Activated B cell treated with CpG ODN at 0.5 μM for 24 hours (primary cell): ENCODE data around the gene SH2D6. TPM values are rescaled to one million over a fixed set of nuclear protein-coding genes. Genes with fewer than 3 reads are reported as not detected.
A peak's percentile ranks its signal among the peaks of the same experiment; 100 is the strongest.

Experiments used
- ATAC-seq: fragments of 200-7000 bp; cut with Tn5 transposase; one replicate; pipeline ENCODE4 v1.10.0; 2021; ENCODE audit warnings: low read depth, mild to moderate bottlenecking, moderate library complexity
- CTCF ChIA-PET: fragments of 350-600 bp; sonication (Branson Sonifier 250); formaldehyde crosslinking; loops from one replicate; lab custom pipeline; 2021; ENCODE audit warnings: antibody characterized with exemption; lab: Charles Lee
- POLR2A ChIA-PET: fragments of 350-600 bp; sonication (Branson Sonifier 250); formaldehyde crosslinking; loops from one replicate; lab custom pipeline; 2021; ENCODE audit warnings: antibody characterized with exemption; lab: Charles Lee
- DNase-seq: peaks from one replicate; pipeline ENCODE4 v3.0.0; 2022
- H3K27ac Mint-ChIP-seq: one replicate; pipeline ENCODE4 v1.8.0; 2020; ENCODE audit warnings: mixed read lengths
- H3K27me3 Mint-ChIP-seq: one replicate; pipeline ENCODE4 v1.8.0; 2021; ENCODE audit warnings: mixed read lengths
- H3K36me3 Mint-ChIP-seq: one replicate; pipeline ENCODE4 v1.8.0; 2021; ENCODE audit warnings: low read depth, mixed read lengths
- H3K4me1 Mint-ChIP-seq: one replicate; pipeline ENCODE4 v1.8.0; 2021; ENCODE audit warnings: mixed read lengths
- H3K4me3 Mint-ChIP-seq: one replicate; pipeline ENCODE4 v1.8.0; 2020; ENCODE audit warnings: mild to moderate bottlenecking, mixed read lengths
- H3K9me3 Mint-ChIP-seq: one replicate; pipeline ENCODE4 v1.8.0; 2020; ENCODE audit warnings: mixed read lengths
- CTCF ChIP-seq: fragments of 200-600 bp; IDR thresholded peaks from one replicate; pipeline ENCODE4 v1.8.0; 2022; ENCODE audit warnings: antibody characterized with exemption, mild to moderate bottlenecking
- intact Hi-C: fragments of 100-400 bp; cut with micrococcal nuclease; formaldehyde crosslinking; loops from one replicate; pipeline ENCODE4 v1.15.1; 2024
- total RNA-seq: library from RNA; stranded (reverse); gene quantifications from 2 replicates; pipeline ENCODE4 v1.2.3, GENCODE V29; 2022

Gene SH2D6
- total RNA-seq, 1 donor from 2014 or later = 1.6 TPM

GRCh38 chr2:85434696-85435095 is 16.2 kb downstream of the SH2D6 start:
- ChIA-PET POLR2A (interaction anchor here (0.7 to 5.3 kb wide), 2 partner anchors 16 to 104 kb away, joined by 3 to 137 read pairs; partner anchors contain the start of genes MAT2A and SH2D6), CTCF (no interaction called here)
- DNase-seq (no peak), ATAC-seq (no peak)
- Mint-ChIP-seq H3K4me3 (no peak overlapping the region), H3K9me3 (no peaks in the 10 kb centered on the region), H3K4me1 (peaks cover 31% of the 10 kb centered on the region), H3K27me3 (no peaks in the 10 kb centered on the region), H3K36me3 (no peaks in the 10 kb centered on the region), H3K27ac (no peak overlapping the region)
- TF ChIP-seq CTCF = no peak
- intact Hi-C loops = no loop called here

- no peak overlapping the region for H3K4me3 Mint-ChIP-seq
- H3K27me3 Mint-ChIP-seq = no peaks in the 10 kb centered on the region
- ATAC-seq = no peak
- no peak overlapping the region for H3K27ac Mint-ChIP-seq
- peaks cover 31% of the 10 kb centered on the region for H3K4me1 Mint-ChIP-seq
- intact Hi-C loops = no loop called here
- H3K9me3 Mint-ChIP-seq = no peaks in the 10 kb centered on the region
- H3K36me3 Mint-ChIP-seq = no peaks in the 10 kb centered on the region
- no peak for DNase-seq
- CTCF ChIA-PET = interaction anchor here (1.3 to 4.1 kb wide), 2 partner anchors 11 to 116 kb away, joined by 3 to 25 read pairs; no protein-coding TSS in a partner anchor
- POLR2A ChIA-PET = interaction anchor here (0.9 to 5.3 kb wide), 2 partner anchors 17 to 103 kb away, joined by 3 to 137 read pairs; partner anchors contain the start of genes MAT2A and SH2D6
- no peak for TF ChIP-seq CTCF
Observed at GRCh38 chr2:85435220-85435958, 16.9 kb downstream of the SH2D6 start.

GRCh38 chr2:85435981-85436835 is 17.7 kb downstream of the SH2D6 start:
- Mint-ChIP-seq H3K4me1 (peaks cover 33% of the 10 kb centered on the region), H3K36me3 (no peaks in the 10 kb centered on the region), H3K27ac (peak overlapping the region; percentile 87), H3K4me3 (peak overlapping the region; percentile 80), H3K9me3 (no peaks in the 10 kb centered on the region), H3K27me3 (no peaks in the 10 kb centered on the region)
- no peak for TF ChIP-seq CTCF
- ATAC-seq (no peak), DNase-seq (no peak)
- POLR2A ChIA-PET = interaction anchor here (0.8 to 5.3 kb wide), 5 partner anchors 17 to 102 kb away, joined by 3 to 137 read pairs (median 13); partner anchors contain the start of genes MAT2A, RETSAT and SH2D6
- intact Hi-C loops = no loop called here
- CTCF ChIA-PET = interaction anchor here (1.3 to 4.1 kb wide), 2 partner anchors 12 to 115 kb away, joined by 3 to 25 read pairs; no protein-coding TSS in a partner anchor

- no peaks in the 10 kb centered on the region for H3K36me3 Mint-ChIP-seq
- peak overlapping the region; percentile 87 for H3K27ac Mint-ChIP-seq
- ChIA-PET CTCF (interaction anchor here (0.8 to 4.1 kb wide), 3 partner anchors 102 to 200 kb away, joined by 3 to 25 read pairs (median 4); partner anchors contain the start of gene MAT2A), POLR2A (interaction anchor here (0.6 to 5.3 kb wide), 21 partner anchors 8 to 759 kb away, joined by 3 to 137 read pairs (median 5); partner anchors contain the start of genes ELMOD3, IMMT, MAT2A and RETSAT)
- H3K9me3 Mint-ChIP-seq = no peaks in the 10 kb centered on the region
- no peaks in the 10 kb centered on the region for H3K27me3 Mint-ChIP-seq
- intact Hi-C loops = loop anchor here (1.0 kb wide), 3 partner anchors 19 to 101 kb away; partner anchors contain the start of genes ELMOD3, RETSAT and SH2D6
- DNase-seq (no peak), ATAC-seq (no peak)
- TF ChIP-seq CTCF = no peak
- H3K4me3 Mint-ChIP-seq = peak overlapping the region; percentile 80
- H3K4me1 Mint-ChIP-seq = peaks cover 33% of the 10 kb centered on the region
Observed at GRCh38 chr2:85436836-85437487, 18.4 kb downstream of the SH2D6 start.
